Stimulated activated CD4-positive, alpha-beta T cell treated with anti-CD3 and anti-CD28 coated beads, Interleukin-2, amount 100 ng/mL, for 24 hours (primary cell): ENCODE data around the gene CDHR5.

ENCODE experiments used
- DNase-seq, 2 donors: peaks; one replicate each; pipeline ENCODE4 v3.0.0-alpha.2; 2020

The CDHR5 gene

GRCh38 chr11:643849-644738 lies 19.3 kb upstream of the CDHR5 start:
- no peak for DNase-seq

GRCh38 chr11:643366-643765 lies 18.6 kb upstream of the CDHR5 start:
- DNase-seq: no peak

DNA sequence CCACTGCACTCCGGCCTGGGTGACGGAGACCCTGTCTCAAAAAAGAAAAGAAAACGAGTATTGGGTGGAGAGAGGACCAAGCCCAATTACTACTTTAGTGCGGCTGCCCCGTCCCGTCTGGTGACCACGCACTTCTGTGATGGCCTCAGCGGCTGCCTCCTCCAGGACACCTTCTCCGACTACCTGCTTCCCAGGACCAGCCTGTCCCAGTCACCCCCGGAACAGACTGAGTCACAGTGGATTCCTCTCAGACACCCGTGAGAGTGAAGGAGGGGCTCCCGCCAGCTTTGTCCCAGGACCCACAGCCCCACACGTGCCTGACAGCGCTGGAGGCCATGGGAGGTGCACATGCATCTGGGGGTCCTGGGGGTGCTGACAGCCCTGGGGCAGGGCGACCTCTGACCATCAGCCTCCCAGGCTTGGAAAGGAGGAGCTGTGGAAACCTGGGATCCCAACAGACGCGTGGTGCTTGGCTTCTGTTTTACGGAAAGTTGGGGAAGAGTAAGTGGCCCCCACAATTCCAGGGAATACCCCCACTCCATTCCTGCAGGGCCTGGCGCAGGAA lies 17.1 kb upstream of the CDHR5 start:
- no peak for DNase-seq

DNA sequence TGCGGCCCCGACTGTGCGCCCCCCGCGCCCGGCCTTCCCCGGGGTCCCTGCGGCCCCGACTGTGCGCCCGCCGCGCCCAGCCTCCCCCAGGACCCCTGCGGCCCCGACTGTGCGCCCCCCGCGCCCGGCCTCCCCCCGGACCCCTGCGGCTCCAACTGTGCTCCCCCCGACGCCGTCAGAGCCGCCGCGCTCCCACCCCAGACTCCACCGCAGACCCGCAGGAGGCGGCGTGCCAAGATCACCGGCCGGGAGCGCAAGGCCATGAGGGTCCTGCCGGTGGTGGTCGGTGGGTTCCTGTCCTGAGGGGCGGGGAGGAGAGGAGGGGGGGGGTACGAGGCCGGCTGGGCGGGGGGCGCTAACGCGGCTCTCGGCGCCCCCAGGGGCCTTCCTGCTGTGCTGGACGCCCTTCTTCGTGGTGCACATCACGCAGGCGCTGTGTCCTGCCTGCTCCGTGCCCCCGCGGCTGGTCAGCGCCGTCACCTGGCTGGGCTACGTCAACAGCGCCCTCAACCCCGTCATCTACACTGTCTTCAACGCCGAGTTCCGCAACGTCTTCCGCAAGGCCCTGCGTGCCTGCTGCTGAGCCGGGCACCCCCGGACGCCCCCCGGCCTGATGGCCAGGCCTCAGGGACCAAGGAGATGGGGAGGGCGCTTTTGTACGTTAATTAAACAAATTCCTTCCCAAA lies 15.4 kb upstream of the CDHR5 start:
- DNase-seq: no peak

GRCh38 chr11:639332-639955 lies 14.7 kb upstream of the CDHR5 start:
- no peak for DNase-seq

GRCh38 chr11:638631-639331 lies 14.0 kb upstream of the CDHR5 start:
- DNase-seq: no peak

DNA sequence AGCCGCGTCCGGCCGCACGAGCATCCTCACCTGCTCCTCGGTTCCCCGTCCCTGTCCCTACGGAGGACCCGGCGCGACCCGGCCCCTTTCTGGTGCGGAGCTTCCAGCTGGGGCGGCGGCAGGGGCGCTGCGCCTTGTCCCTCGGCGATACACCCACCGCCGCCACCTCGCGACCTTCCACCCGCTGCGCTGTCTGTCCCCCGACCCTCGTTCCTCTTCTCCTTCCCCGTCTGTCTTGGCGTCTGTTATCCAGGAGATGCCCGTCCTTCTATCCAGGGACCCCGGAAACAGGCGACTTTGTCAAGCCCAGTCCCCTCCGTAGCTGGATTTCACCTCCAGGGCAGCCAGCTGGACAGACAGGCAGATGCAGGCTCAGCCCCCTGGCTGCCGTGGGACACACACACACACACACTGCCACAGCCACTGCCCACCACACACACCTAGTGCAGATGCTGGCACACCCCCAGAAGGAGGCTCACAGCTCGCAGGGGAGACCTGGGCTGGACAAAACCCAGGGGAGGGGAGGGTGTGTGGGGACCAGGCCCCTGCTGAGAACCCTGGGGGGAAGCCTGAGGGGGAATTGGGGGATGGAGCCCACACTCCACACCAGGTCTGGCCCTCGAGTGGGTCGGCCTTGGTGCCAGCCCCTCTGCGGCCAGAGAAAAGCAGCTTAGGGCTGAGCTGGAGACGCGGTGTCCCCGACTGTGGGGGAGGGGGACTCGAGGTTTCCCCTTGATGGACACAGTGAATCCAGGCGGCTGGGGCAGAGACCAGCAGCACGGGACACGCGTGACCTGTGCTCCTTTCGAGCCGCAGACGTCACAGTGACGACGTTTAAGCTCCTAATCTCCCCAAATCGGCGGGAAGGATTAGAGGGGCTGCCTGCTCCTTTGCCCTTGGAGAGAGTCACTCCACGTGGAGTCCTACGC lies 13.1 kb upstream of the CDHR5 start:
- no peak for DNase-seq

GRCh38 chr11:637333-637592 lies 12.5 kb upstream of the CDHR5 start:
- no peak for DNase-seq

- DNase-seq: no peak
These were observed 12.0 kb upstream of the CDHR5 start, which contains the start of gene DRD4 for GRCh38 chr11:636511-637332. DRD4 (plus strand) TSS chr11:637269; CDS start chr11:637305, 36 bp downstream.

- no peak for DNase-seq
These were observed 11.3 kb upstream of the CDHR5 start for GRCh38 chr11:635945-636510.

- no peak for DNase-seq
These were observed 6.1 kb upstream of the CDHR5 start for GRCh38 chr11:630871-631270.

GRCh38 chr11:629237-629583 lies 4.5 kb upstream of the CDHR5 start:
- DNase-seq: no peak

GRCh38 chr11:628056-628455 lies 3.3 kb upstream of the CDHR5 start:
- DNase-seq: no peak

GRCh38 chr11:627308-627576 lies 2.5 kb upstream of the CDHR5 start:
- DNase-seq: no peak

DNA sequence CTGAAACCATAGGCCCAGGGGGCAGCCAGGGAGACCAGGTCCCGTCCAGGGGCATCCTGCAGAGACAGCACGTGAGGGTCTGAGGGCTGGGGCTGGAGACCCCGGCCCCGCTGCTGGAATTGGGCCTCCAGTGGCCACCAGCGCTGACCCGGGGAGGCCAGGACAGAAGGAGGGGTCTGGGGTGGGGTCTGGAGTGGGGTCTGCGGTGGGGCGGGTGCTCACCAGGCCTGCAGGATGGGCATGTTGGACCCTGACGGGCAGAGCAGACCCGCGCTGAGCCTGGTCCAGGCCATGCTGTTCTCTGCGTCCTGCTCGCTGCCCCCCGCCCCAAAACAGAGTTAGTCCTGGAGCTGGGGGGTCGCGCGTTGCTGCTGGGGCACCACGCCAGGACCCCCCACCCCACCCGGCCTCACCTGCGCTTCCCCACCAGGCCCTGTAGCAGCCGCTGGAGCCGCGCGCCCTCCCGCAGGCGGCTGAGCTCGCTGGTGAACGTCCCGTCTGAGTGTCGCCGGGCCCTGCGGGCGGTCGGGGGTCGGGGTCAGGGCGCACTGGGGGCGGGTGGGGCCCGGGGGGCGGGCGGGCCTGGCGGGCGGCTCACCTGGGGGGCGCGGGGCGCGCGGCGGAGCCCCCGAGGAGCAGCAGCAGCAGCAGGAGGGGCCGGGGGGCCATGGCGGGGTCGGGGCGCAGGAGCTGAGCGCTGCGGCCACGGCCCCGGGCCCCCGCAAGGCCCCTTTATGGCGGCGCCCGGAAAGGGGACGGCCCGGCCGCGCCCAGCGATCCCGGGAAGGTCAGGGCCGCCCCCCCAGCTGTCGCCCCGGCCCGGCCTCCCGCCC lies 1.9 kb upstream of the CDHR5 start, which contains the start of gene SCT:
Gene SCT, minus strand, starts transcription at position 707 of the 833 bp plus-strand sequence. Its CDS starts 38 bp downstream, at position 669.
- DNase-seq: no peak

- DNase-seq: no peak
These were observed 997 bp upstream of the CDHR5 start for GRCh38 chr11:625636-626268.

GRCh38 chr11:623999-624704 lies 603 bp downstream of the CDHR5 start:
- no peak for DNase-seq

- no peak for DNase-seq
These were observed 1.3 kb downstream of the CDHR5 start for GRCh38 chr11:623349-623869.
